Effector memory CD4-positive, alpha-beta T cell (primary cell): ENCODE data around the gene CCT5.
A peak's percentile ranks its signal among the peaks of the same experiment; 100 is the strongest.

Source experiments
- DNase-seq, 3 donors: peaks; one replicate each; pipeline ENCODE4 v3.0.0-alpha.2; 2020
- H3K27ac ChIP-seq: 2 replicates; pipeline ENCODE4 v1.7.0; 2013; ENCODE audit warnings: mild to moderate bottlenecking, low read length, moderate library complexity; ENCODE audit not compliant: insufficient read depth, poor library complexity, severe bottlenecking
- H3K27me3 ChIP-seq: replicated peaks from 2 replicates; pipeline ENCODE4 v1.7.0; 2013; ENCODE audit warnings: mild to moderate bottlenecking, low read length; ENCODE audit not compliant: insufficient read depth, control insufficient read depth, poor library complexity, severe bottlenecking
- H3K36me3 ChIP-seq: 2 replicates; pipeline ENCODE4 v1.7.0; 2013; ENCODE audit warnings: mild to moderate bottlenecking, low read length, moderate library complexity; ENCODE audit not compliant: control insufficient read depth, insufficient read depth
- H3K4me1 ChIP-seq: 2 replicates; pipeline ENCODE4 v1.7.0; 2013; ENCODE audit warnings: low read length, mild to moderate bottlenecking; ENCODE audit not compliant: control insufficient read depth, insufficient read depth, poor library complexity, severe bottlenecking
- H3K4me3 ChIP-seq: 2 replicates; pipeline ENCODE4 v1.7.0; 2013; ENCODE audit warnings: low read length, low read depth, mild to moderate bottlenecking; ENCODE audit not compliant: insufficient read depth, poor library complexity, severe bottlenecking
- H3K9me3 ChIP-seq: 2 replicates; pipeline ENCODE4 v1.7.0; 2013; ENCODE audit warnings: mild to moderate bottlenecking, low read length, moderate library complexity; ENCODE audit not compliant: control insufficient read depth
- total RNA-seq, 3 donors: gene quantifications; one replicate each; lab custom pipeline; 2026; lab: John Stamatoyannopoulos, UW

The CCT5 gene
- total RNA-seq: 54.4 to 70.4 (median 68.2) reads per million in 3 donors

- H3K27me3 ChIP-seq: no peaks in the 10 kb centered on the region
Measured at GRCh38 chr5:10249948-10250805, at the start of gene CCT5. CCT5 (plus strand) TSS chr5:10250280; CDS start chr5:10250341, 61 bp downstream.

GRCh38 chr5:10201223-10201868 lies 48.7 kb upstream of the CCT5 start:
- Histone ChIP-seq H3K27ac (no peak overlapping the region), H3K4me1 (no peaks in the 10 kb centered on the region), H3K4me3 (no peak overlapping the region), H3K9me3 (peaks cover 5% of the 10 kb centered on the region), H3K27me3 (no peaks in the 10 kb centered on the region), H3K36me3 (no peaks in the 10 kb centered on the region)
- no peak for DNase-seq

More at GRCh38 chr5:10249948-10250805, at the start of gene CCT5:
- no peaks in the 10 kb centered on the region for H3K9me3 ChIP-seq
- H3K4me3 ChIP-seq: peak within 1 kb of the TSS; percentile 97
- DNase-seq: peak; percentile 82 to 88 (median 84)
- H3K36me3 ChIP-seq: peaks cover 10% of the 10 kb centered on the region
- peak within 1 kb of the TSS; percentile 95 for H3K27ac ChIP-seq
- H3K4me1 ChIP-seq: peaks cover 22% of the 10 kb centered on the region

DNA sequence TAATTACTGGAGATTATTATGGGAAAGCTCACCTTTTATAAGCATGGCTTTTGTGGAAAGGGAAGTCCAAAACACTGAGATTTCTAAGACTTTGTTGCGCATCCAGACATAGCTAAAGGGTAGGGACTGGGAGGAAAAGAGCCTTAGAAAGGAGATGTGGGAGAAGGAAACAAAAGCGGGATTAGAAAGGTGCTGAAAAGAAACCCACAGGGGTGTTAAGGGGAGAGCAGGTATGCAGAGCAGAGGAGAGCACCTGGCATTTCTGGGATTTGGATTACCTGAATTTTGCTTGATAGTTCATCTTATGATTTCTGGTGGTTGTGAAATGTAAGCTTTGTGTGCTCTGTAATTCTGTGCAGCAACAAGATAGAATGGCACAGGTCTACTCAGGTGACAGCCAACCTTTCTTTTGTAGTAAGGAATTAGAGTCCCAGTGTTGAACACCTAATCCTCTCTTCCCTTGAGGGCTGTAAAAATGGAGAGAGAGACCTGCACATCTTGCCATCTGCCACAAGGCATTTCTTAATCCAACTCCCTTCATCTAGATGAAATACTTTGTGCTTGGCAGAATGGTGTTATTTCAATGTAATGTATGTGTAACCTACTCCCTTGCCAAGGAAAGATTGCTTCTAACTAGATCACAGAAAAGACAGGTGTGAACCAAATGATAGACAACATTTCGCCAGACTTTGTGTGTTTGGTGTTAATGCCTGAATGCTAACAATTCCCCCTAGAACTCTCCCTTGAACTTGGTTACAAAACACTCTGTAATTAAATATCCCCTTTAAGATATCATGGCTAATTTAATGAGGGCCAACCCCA lies 47.8 kb upstream of the CCT5 start:
- H3K36me3 ChIP-seq: no peaks in the 10 kb centered on the region
- H3K9me3 ChIP-seq: peaks cover 5% of the 10 kb centered on the region
- H3K4me1 ChIP-seq: no peaks in the 10 kb centered on the region
- no peak overlapping the region for H3K27ac ChIP-seq
- no peaks in the 10 kb centered on the region for H3K27me3 ChIP-seq
- DNase-seq: no peak
- H3K4me3 ChIP-seq: no peak overlapping the region

GRCh38 chr5:10209004-10209403 lies 41.1 kb upstream of the CCT5 start:
- H3K9me3 ChIP-seq: no peaks in the 10 kb centered on the region
- H3K4me3 ChIP-seq: no peak overlapping the region
- H3K4me1 ChIP-seq: no peaks in the 10 kb centered on the region
- no peak for DNase-seq
- no peak overlapping the region for H3K27ac ChIP-seq
- no peaks in the 10 kb centered on the region for H3K27me3 ChIP-seq
- no peaks in the 10 kb centered on the region for H3K36me3 ChIP-seq

DNA sequence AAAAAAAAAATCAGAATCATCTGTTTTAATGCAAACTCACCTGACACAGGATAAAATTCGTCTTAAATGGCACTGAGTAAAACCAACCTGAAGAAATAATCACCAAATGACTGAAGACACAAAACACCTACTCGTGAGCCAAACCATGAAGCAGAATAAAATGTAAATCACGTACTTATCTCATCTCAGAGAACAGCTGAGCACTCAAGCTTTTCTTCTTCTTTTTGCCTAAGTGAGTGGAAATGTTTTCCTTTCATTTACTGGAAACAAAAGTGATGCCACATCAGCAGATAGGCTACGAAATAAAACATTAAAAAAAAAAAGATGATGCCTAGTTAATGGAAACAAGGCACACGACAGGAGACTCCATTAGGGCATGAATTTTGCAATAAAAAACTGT lies 36.8 kb upstream of the CCT5 start:
- Histone ChIP-seq H3K27me3 (no peaks in the 10 kb centered on the region), H3K36me3 (no peaks in the 10 kb centered on the region), H3K9me3 (no peaks in the 10 kb centered on the region), H3K27ac (no peak overlapping the region), H3K4me3 (no peak overlapping the region), H3K4me1 (no peaks in the 10 kb centered on the region)
- DNase-seq: no peak

DNA sequence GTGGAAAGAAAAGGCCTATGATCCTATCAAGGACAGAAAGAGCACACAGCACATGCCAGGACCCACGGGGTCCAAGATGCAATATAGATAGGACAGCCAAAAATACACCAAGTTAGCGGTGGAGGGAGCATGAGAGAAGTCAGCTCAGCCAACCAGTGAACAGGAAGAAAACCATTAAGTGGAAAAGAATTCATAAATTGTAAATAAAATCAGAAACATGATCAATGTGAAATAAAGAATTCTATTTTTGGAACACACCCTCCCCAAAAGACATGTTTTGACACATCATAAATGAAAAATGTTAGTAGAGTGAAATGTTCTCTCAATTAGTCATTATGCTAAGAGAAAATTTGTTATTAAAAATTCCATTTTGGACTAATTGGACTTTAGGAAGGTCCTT lies 36.0 kb upstream of the CCT5 start:
- no peak overlapping the region for H3K27ac ChIP-seq
- no peaks in the 10 kb centered on the region for H3K27me3 ChIP-seq
- no peaks in the 10 kb centered on the region for H3K4me1 ChIP-seq
- no peak for DNase-seq
- H3K4me3 ChIP-seq: no peak overlapping the region
- H3K36me3 ChIP-seq: no peaks in the 10 kb centered on the region
- no peaks in the 10 kb centered on the region for H3K9me3 ChIP-seq

GRCh38 chr5:10215366-10215765 lies 34.7 kb upstream of the CCT5 start:
- Histone ChIP-seq H3K27ac (no peak overlapping the region), H3K27me3 (no peaks in the 10 kb centered on the region), H3K9me3 (no peaks in the 10 kb centered on the region), H3K4me3 (no peak overlapping the region), H3K36me3 (no peaks in the 10 kb centered on the region), H3K4me1 (no peaks in the 10 kb centered on the region)
- DNase-seq: no peak

GRCh38 chr5:10216107-10216506 lies 34.0 kb upstream of the CCT5 start:
- H3K4me1 ChIP-seq: no peaks in the 10 kb centered on the region

DNA sequence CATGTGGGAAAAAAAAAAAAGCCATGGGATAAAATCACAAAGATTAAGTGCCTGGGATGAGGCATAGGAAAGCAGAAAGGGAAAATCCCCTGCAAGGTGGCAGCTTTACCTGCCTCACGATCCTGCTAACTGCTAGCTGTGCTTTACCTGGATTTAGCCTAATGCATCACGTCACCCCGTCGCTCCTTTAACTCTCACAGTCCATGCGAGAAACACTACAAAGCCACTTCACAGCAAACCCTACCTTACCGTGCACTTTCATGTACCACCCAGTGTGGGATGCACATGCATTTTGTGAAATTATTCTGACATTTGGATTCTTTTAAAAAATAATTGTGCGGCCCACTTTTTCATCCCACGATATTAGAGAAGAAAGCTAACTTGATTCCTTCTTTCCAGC lies 31.4 kb upstream of the CCT5 start:
- H3K36me3 ChIP-seq: no peaks in the 10 kb centered on the region
- H3K4me1 ChIP-seq: no peaks in the 10 kb centered on the region
- H3K9me3 ChIP-seq: no peaks in the 10 kb centered on the region
- H3K27ac ChIP-seq: no peak overlapping the region
- H3K4me3 ChIP-seq: no peak overlapping the region
- no peak for DNase-seq
- no peaks in the 10 kb centered on the region for H3K27me3 ChIP-seq

More at GRCh38 chr5:10216107-10216506, 34.0 kb upstream of the CCT5 start:
- H3K36me3 ChIP-seq: no peaks in the 10 kb centered on the region
- H3K9me3 ChIP-seq: no peaks in the 10 kb centered on the region
- no peak overlapping the region for H3K4me3 ChIP-seq
- H3K27me3 ChIP-seq: no peaks in the 10 kb centered on the region
- H3K27ac ChIP-seq: no peak overlapping the region
- DNase-seq: no peak
